Measurements from ENCODE around the gene FHAD1.
A peak's percentile ranks its signal among the peaks of the same experiment; 100 is the strongest.

The FHAD1 gene

GRCh38 chr1:15410884-15411245 lies 163.8 kb downstream of the FHAD1 start:
- POLR2A ChIA-PET (ENCODE audit: low non-redundant PET) = no interaction called here
- no peak for DNase-seq (ENCODE audit: low spot score)
- peak overlapping the region; percentile 71 for H3K27ac ChIP-seq

GRCh38 chr1:15411593-15412137 lies 164.6 kb downstream of the FHAD1 start:
- ChIA-PET CTCF (interaction anchor here (1.4 kb wide), 1 partner anchor 19 kb away, joined by 4 read pairs; no protein-coding TSS in a partner anchor), POLR2A (ENCODE audit: low non-redundant PET) (no interaction called here)
- peak overlapping the region; percentile 71 for H3K27ac ChIP-seq
- TF ChIP-seq CTCF (conservative IDR thresholded peaks at IDR 0.05; ENCODE audit: low read depth) = no peak
- DNase-seq (ENCODE audit: low spot score) = no peak

More at GRCh38 chr1:15410884-15411245, 163.8 kb downstream of the FHAD1 start:
- no peak for TF ChIP-seq CTCF (conservative IDR thresholded peaks at IDR 0.05; ENCODE audit: low read depth)
- CTCF ChIA-PET = no interaction called here

GRCh38 chr1:15412175-15412800 lies 165.3 kb downstream of the FHAD1 start:
- DNase-seq (ENCODE audit: low spot score) = no peak
- H3K27ac ChIP-seq = peak overlapping the region; percentile 71
- no peak for TF ChIP-seq CTCF (conservative IDR thresholded peaks at IDR 0.05; ENCODE audit: low read depth)
- POLR2A ChIA-PET (ENCODE audit: low non-redundant PET) = no interaction called here
- CTCF ChIA-PET = interaction anchor here (0.5 to 1.4 kb wide), 2 partner anchors 19 to 464 kb away, joined by 3 to 4 read pairs; no protein-coding TSS in a partner anchor

GRCh38 chr1:15412843-15413242 lies 165.8 kb downstream of the FHAD1 start:
- H3K27ac ChIP-seq = peak overlapping the region; percentile 71
- no peak for DNase-seq (ENCODE audit: low spot score)
- POLR2A ChIA-PET (ENCODE audit: low non-redundant PET) = interaction anchor here (0.5 kb wide), 1 partner anchor 16 kb away, joined by 3 read pairs; no protein-coding TSS in a partner anchor
- no peak for TF ChIP-seq CTCF (conservative IDR thresholded peaks at IDR 0.05; ENCODE audit: low read depth)
- CTCF ChIA-PET = interaction anchor here (1.4 kb wide), 1 partner anchor 18 kb away, joined by 4 read pairs; no protein-coding TSS in a partner anchor

GRCh38 chr1:15413563-15414444 lies 166.8 kb downstream of the FHAD1 start:
- TF ChIP-seq CTCF (conservative IDR thresholded peaks at IDR 0.05; ENCODE audit: low read depth) = no peak
- ChIA-PET POLR2A (ENCODE audit: low non-redundant PET) (no interaction called here), CTCF (interaction anchor here (0.6 kb wide), 1 partner anchor 659 kb away, joined by 3 read pairs; no protein-coding TSS in a partner anchor)
- peak overlapping the region; percentile 71 for H3K27ac ChIP-seq
- DNase-seq (ENCODE audit: low spot score) = no peak

GRCh38 chr1:15414445-15414983 lies 167.5 kb downstream of the FHAD1 start:
- H3K27ac ChIP-seq = peak overlapping the region; percentile 71
- ChIA-PET CTCF (interaction anchor here (0.6 kb wide), 1 partner anchor 658 kb away, joined by 3 read pairs; no protein-coding TSS in a partner anchor), POLR2A (ENCODE audit: low non-redundant PET) (no interaction called here)
- no peak for DNase-seq (ENCODE audit: low spot score)
- no peak for TF ChIP-seq CTCF (conservative IDR thresholded peaks at IDR 0.05; ENCODE audit: low read depth)

Data from RWPE1 (cell line).